H9 (cell line): ENCODE results near the gene CARD6. TPM values are rescaled to one million over a fixed set of nuclear protein-coding genes. Genes with fewer than 3 reads are reported as not detected.
A peak's percentile ranks its signal among the peaks of the same experiment; 100 is the strongest.

ENCODE experiments used
- DNase-seq: peaks from one replicate; pipeline ENCODE4 v3.0.0-alpha.2; 2017
- H2AFZ ChIP-seq: one replicate; pipeline ENCODE4 v1.6.1; 2013; ENCODE audit warnings: mild to moderate bottlenecking, low read length, control low read depth, moderate library complexity
- H2AK5ac ChIP-seq: 2 replicates; pipeline ENCODE4 v1.6.1; 2013; ENCODE audit warnings: low read length, control low read depth, mixed read lengths; ENCODE audit not compliant: insufficient read length
- H2BK120ac ChIP-seq: one replicate; pipeline ENCODE4 v1.6.1; 2013; ENCODE audit warnings: low read depth, mild to moderate bottlenecking, low read length, control low read depth, inconsistent platforms; ENCODE audit not compliant: poor library complexity, severe bottlenecking
- H2BK12ac ChIP-seq: 2 replicates; pipeline ENCODE4 v1.6.1; 2013; ENCODE audit warnings: low read length, control low read depth, mixed read lengths, low read depth; ENCODE audit not compliant: insufficient read length
- H2BK15ac ChIP-seq: 2 replicates; pipeline ENCODE4 v1.6.1; 2013; ENCODE audit warnings: low read depth, low read length, control low read depth
- H2BK20ac ChIP-seq: one replicate; pipeline ENCODE4 v1.6.1; 2013; ENCODE audit warnings: low read depth, mild to moderate bottlenecking, low read length, control low read depth, inconsistent platforms; ENCODE audit not compliant: poor library complexity, severe bottlenecking
- H2BK5ac ChIP-seq: 2 replicates; pipeline ENCODE4 v1.6.1; 2013; ENCODE audit warnings: low read length, control low read depth, mixed read lengths; ENCODE audit not compliant: insufficient read length
- H3K14ac ChIP-seq: 2 replicates; pipeline ENCODE4 v1.6.1; 2013; ENCODE audit warnings: low read length, control low read depth; ENCODE audit not compliant: insufficient read depth
- H3K18ac ChIP-seq: 2 replicates; pipeline ENCODE4 v1.6.1; 2013; ENCODE audit warnings: low read depth, mild to moderate bottlenecking, mixed read lengths, low read length, control low read depth; ENCODE audit not compliant: insufficient read length
- H3K23ac ChIP-seq: 2 replicates; pipeline ENCODE4 v1.6.1; 2013; ENCODE audit warnings: low read length, control low read depth, mixed read lengths, low read depth; ENCODE audit not compliant: insufficient read length
- H3K23me2 ChIP-seq: 2 replicates; pipeline ENCODE4 v1.6.1; 2013; ENCODE audit warnings: low read depth, mild to moderate bottlenecking, mixed read lengths, low read length, control low read depth; ENCODE audit not compliant: insufficient read length, poor library complexity, severe bottlenecking
- H3K27ac ChIP-seq: 2 replicates; pipeline ENCODE4 v1.5.1; 2013; ENCODE audit warnings: low read length, control low read depth, mixed read lengths, low read depth; ENCODE audit not compliant: insufficient read length
- H3K27me3 ChIP-seq: 2 replicates; pipeline ENCODE4 v1.6.1; 2013; ENCODE audit warnings: low read length, control low read depth, inconsistent platforms; ENCODE audit not compliant: insufficient read depth
- H3K4ac ChIP-seq: 2 replicates; pipeline ENCODE4 v1.6.1; 2013; ENCODE audit warnings: low read depth, mild to moderate bottlenecking, control low read depth, inconsistent platforms, low read length, moderate library complexity
- H3K4me1 ChIP-seq: 2 replicates; pipeline ENCODE4 v1.6.1; 2013; ENCODE audit warnings: low read length, control low read depth, inconsistent platforms; ENCODE audit not compliant: insufficient read depth
- H3K4me2 ChIP-seq: 2 replicates; pipeline ENCODE4 v1.6.1; 2013; ENCODE audit warnings: low read length, control low read depth, mixed read lengths; ENCODE audit not compliant: insufficient read length, insufficient read depth
- H3K56ac ChIP-seq: 2 replicates; pipeline ENCODE4 v1.6.1; 2013; ENCODE audit warnings: low read depth, mild to moderate bottlenecking, mixed read lengths, low read length, control low read depth; ENCODE audit not compliant: insufficient read length
- H3K79me1 ChIP-seq: 2 replicates; pipeline ENCODE4 v1.6.1; 2013; ENCODE audit warnings: low read depth, mild to moderate bottlenecking, moderate library complexity, low read length, control low read depth, inconsistent platforms; ENCODE audit not compliant: insufficient read depth, poor library complexity, severe bottlenecking
- H3K79me2 ChIP-seq: 2 replicates; pipeline ENCODE4 v1.6.1; 2013; ENCODE audit warnings: low read length, control low read depth, inconsistent platforms; ENCODE audit not compliant: insufficient read depth
- H3K9ac ChIP-seq: 2 replicates; pipeline ENCODE4 v1.6.1; 2013; ENCODE audit warnings: low read length, control low read depth, mixed read lengths; ENCODE audit not compliant: insufficient read length; ENCODE audit errors: extremely low read depth
- H3K9me3 ChIP-seq: one replicate; pipeline ENCODE4 v1.6.1; 2013; ENCODE audit warnings: low read depth, low read length, inconsistent platforms; ENCODE audit not compliant: control insufficient read depth
- H3T11ph ChIP-seq: one replicate; pipeline ENCODE4 v1.6.1; 2013; ENCODE audit warnings: mild to moderate bottlenecking, low read length, control low read depth, inconsistent platforms
- H4K20me1 ChIP-seq: one replicate; pipeline ENCODE4 v1.6.1; 2013; ENCODE audit not compliant: control insufficient read depth, insufficient read length, insufficient read depth
- H4K5ac ChIP-seq: 2 replicates; pipeline ENCODE4 v1.6.1; 2013; ENCODE audit warnings: low read depth, mild to moderate bottlenecking, mixed read lengths, low read length, control low read depth; ENCODE audit not compliant: insufficient read length
- H4K8ac ChIP-seq: replicated peaks from 2 replicates; pipeline ENCODE4 v1.6.1; 2013; ENCODE audit warnings: low read length, control low read depth, mixed read lengths, low read depth; ENCODE audit not compliant: insufficient read length
- H4K91ac ChIP-seq: 2 replicates; pipeline ENCODE4 v1.6.1; 2013; ENCODE audit warnings: low read depth, mild to moderate bottlenecking, moderate library complexity, mixed read lengths, low read length, control low read depth; ENCODE audit not compliant: insufficient read length
- H3K27ac Mint-ChIP-seq, 3 experiments: 2 replicates in 2 of 3; 3 replicates in 1 of 3; pipeline ENCODE4 v1.8.0; 2020 to 2021; ENCODE audit warnings: mixed read lengths in 3 of 3, mild to moderate bottlenecking in 1 of 3, moderate library complexity in 1 of 3
- H3K27me3 Mint-ChIP-seq: 2 replicates; pipeline ENCODE4 v1.8.0; 2021; ENCODE audit warnings: low read depth, mild to moderate bottlenecking, moderate library complexity, mixed read lengths
- H3K36me3 Mint-ChIP-seq, 3 experiments: 2 replicates in 2 of 3; 3 replicates in 1 of 3; pipeline ENCODE4 v1.8.0; 2020 to 2021; ENCODE audit warnings: low read depth in 3 of 3, mixed read lengths in 3 of 3; ENCODE audit not compliant: insufficient read depth in 1 of 3
- H3K4me1 Mint-ChIP-seq, 2 experiments: 2 replicates each; pipeline ENCODE4 v1.8.0; 2020; ENCODE audit warnings: mixed read lengths in 2 of 2
- H3K4me3 Mint-ChIP-seq, 2 experiments: 2 replicates in 1 of 2; 3 replicates in 1 of 2; pipeline ENCODE4 v1.8.0; 2020 to 2021; ENCODE audit warnings: mild to moderate bottlenecking in 2 of 2, mixed read lengths in 2 of 2, moderate library complexity in 1 of 2
- H3K9me3 Mint-ChIP-seq, 2 experiments: 2 replicates in 1 of 2; 3 replicates in 1 of 2; pipeline ENCODE4 v1.8.0; 2020; ENCODE audit warnings: mild to moderate bottlenecking in 2 of 2, mixed read lengths in 2 of 2, moderate library complexity in 1 of 2
- WGBS: extraction: QIAGEN DNeasy Blood & Tissue Kit; methylation state at CpG from one replicate; pipeline ENCODE4 v1.1.7; 2013; ENCODE audit warnings: missing lambda C conversion rate, low lambda C conversion rate, mixed read lengths; ENCODE audit not compliant: insufficient read length; ENCODE audit errors: extremely low coverage; 5-methylcytosine and 5-hydroxymethylcytosine counted together
- total RNA-seq: library from RNA; stranded (reverse); gene quantifications from 2 replicates; pipeline ENCODE4 v1.2.1, GENCODE V29; 2021
- TF ChIP-seq, protein P1 (sequence below): fragments of 200-600 bp; sonication (generic); conservative IDR thresholded peaks from 3 replicates; pipeline ENCODE4 v1.8.0; 2021; ENCODE audit warnings: antibody characterized with exemption, mild to moderate bottlenecking

The CARD6 gene
- total RNA-seq, 1 experiment from 2014 or later, result 0.35 TPM

DNA sequence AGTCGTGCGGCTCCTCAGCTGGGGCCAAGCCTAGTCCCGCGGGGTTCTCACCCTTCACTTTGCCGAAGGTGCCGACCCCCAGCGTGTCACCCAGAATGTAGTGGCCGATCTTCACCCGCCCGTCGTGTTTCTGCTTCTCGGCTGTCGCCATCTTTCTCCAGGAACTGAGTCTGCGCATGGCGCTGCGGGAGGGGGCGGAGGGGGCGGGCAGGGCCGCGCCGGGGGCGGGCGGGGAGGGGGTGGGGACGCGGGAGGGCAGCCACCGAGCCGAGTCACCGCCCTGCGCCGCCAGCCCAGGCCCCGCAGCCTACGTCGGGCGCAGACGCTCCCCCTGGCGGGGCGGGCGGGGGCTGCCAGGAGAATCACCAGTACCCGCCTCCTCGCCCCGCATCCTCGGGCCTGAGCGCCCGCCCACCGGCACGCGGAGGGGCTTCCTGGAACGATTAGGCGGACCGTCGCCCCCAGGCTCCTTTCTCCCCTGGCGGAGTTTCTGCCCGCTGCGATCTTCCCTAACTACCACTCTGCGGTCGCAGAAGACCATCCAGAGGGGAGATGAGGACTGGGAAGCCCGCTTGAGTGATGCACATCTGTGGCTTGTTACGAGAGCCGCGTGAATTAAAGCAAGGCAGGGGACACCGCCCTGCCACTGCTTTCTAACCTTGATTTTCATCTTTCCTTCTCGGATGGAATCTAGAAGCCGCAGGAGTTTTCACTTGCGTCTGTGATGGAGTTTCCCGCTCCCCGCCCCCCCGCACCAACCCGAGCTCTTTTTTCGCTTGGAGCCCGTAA is 43.0 kb upstream of the CARD6 start, which contains the start of gene PRKAA1:
Gene PRKAA1, minus strand, starts transcription at position 363 of the 789 bp plus-strand sequence. Its CDS starts 185 bp downstream, at position 178.
- H3K9me3 Mint-ChIP-seq, result peaks cover 0 to 2% of the 10 kb centered on the region in 2 experiments; a peak in 1 of 5 replicates
- no peaks in the 10 kb centered on the region for H3K27me3 ChIP-seq

More for the DNA sequence above, 43.0 kb upstream of the CARD6 start, which contains the start of gene PRKAA1:
- peak within 1 kb of the TSS; percentile 90 for H2AFZ ChIP-seq
- H2BK12ac ChIP-seq, result no peak within 1 kb of the TSS
- no peaks in the 10 kb centered on the region for H3K79me1 ChIP-seq
- Mint-ChIP-seq H3K4me3 (peak within 1 kb of the TSS; percentile 90 to 93), H3K27ac (peak within 1 kb of the TSS; percentile 97 to 98 (median 97)), H3K4me1 (peaks cover 16 to 32% of the 10 kb centered on the region in 2 experiments), H3K27me3 (peaks cover 6% of the 10 kb centered on the region; the same call in 1 of the 2 replicates), H3K36me3 (peaks cover 9 to 17% (median 15%) of the 10 kb centered on the region in 3 experiments)
- no peaks in the 10 kb centered on the region for H3K9me3 ChIP-seq
- peak within 1 kb of the TSS; percentile 75 for H4K5ac ChIP-seq
- H3K27ac ChIP-seq, result peak within 1 kb of the TSS; percentile 92
- DNase-seq, result peak; percentile 93
- H3K9ac ChIP-seq, result peak within 1 kb of the TSS; percentile 97
- no peaks in the 10 kb centered on the region for H4K20me1 ChIP-seq
- H4K91ac ChIP-seq, result no peak within 1 kb of the TSS
- H2BK5ac ChIP-seq, result peak within 1 kb of the TSS; percentile 97
- no peaks in the 10 kb centered on the region; the same call in 1 of the 2 replicates for H3K4me1 ChIP-seq
- H3K4me2 ChIP-seq, result peak within 1 kb of the TSS; percentile 83
- H3K4ac ChIP-seq, result no peak within 1 kb of the TSS; the same call in 1 of the 2 replicates
- peaks cover 30% of the 10 kb centered on the region; the same call in 1 of the 2 replicates for H3K79me2 ChIP-seq
- H3K23me2 ChIP-seq, result peaks cover 9% of the 10 kb centered on the region
- H2BK15ac ChIP-seq, result peak within 1 kb of the TSS; percentile 75
- no peak within 1 kb of the TSS for H2BK20ac ChIP-seq
- TF ChIP-seq, protein P1, sequence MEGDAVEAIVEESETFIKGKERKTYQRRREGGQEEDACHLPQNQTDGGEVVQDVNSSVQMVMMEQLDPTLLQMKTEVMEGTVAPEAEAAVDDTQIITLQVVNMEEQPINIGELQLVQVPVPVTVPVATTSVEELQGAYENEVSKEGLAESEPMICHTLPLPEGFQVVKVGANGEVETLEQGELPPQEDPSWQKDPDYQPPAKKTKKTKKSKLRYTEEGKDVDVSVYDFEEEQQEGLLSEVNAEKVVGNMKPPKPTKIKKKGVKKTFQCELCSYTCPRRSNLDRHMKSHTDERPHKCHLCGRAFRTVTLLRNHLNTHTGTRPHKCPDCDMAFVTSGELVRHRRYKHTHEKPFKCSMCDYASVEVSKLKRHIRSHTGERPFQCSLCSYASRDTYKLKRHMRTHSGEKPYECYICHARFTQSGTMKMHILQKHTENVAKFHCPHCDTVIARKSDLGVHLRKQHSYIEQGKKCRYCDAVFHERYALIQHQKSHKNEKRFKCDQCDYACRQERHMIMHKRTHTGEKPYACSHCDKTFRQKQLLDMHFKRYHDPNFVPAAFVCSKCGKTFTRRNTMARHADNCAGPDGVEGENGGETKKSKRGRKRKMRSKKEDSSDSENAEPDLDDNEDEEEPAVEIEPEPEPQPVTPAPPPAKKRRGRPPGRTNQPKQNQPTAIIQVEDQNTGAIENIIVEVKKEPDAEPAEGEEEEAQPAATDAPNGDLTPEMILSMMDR, result peak; percentile 73
- peak within 1 kb of the TSS; percentile 100 for H3K14ac ChIP-seq
- H3K23ac ChIP-seq, result no peak within 1 kb of the TSS
- peak within 1 kb of the TSS; percentile 70 for H3K56ac ChIP-seq
- no CpG with 5 or more reads among the region's 70 CpGs for WGBS
- H3K18ac ChIP-seq, result peak within 1 kb of the TSS; percentile 99
- no peak within 1 kb of the TSS for H3T11ph ChIP-seq
- no peak within 1 kb of the TSS for H2AK5ac ChIP-seq
- H4K8ac ChIP-seq, result no peak within 1 kb of the TSS
- no peak within 1 kb of the TSS for H2BK120ac ChIP-seq
